LNCaP clone FGC (cell line): ENCODE results near the gene GFOD1.
A peak's percentile ranks its signal among the peaks of the same experiment; 100 is the strongest.

Experiments
- DNase-seq: peaks from one replicate; pipeline ENCODE4 v3.0.0-alpha.2; 2011; ENCODE audit warnings: low read depth
- H3K4me3 ChIP-seq: 2 replicates; pipeline ENCODE4 v1.5.1; 2011; ENCODE audit warnings: mild to moderate bottlenecking, low read depth, low read length, control low read depth
- CTCF ChIP-seq: IDR thresholded peaks from 2 replicates; pipeline ENCODE4 v1.5.1; 2012; ENCODE audit warnings: mild to moderate bottlenecking; ENCODE audit not compliant: control insufficient read depth, insufficient read depth; ENCODE audit errors: extremely low read depth

GFOD1 gene

GRCh38 chr6:13492357-13492756, 5.0 kb upstream of the GFOD1 start:
- TF ChIP-seq CTCF = no peak
- H3K4me3 ChIP-seq = no peak overlapping the region
- DNase-seq = no peak

GRCh38 chr6:13491538-13491937, 4.1 kb upstream of the GFOD1 start:
- no peak overlapping the region for H3K4me3 ChIP-seq
- no peak for TF ChIP-seq CTCF
- DNase-seq = no peak

- TF ChIP-seq CTCF = no peak
- H3K4me3 ChIP-seq = no peak overlapping the region
- no peak for DNase-seq
These were observed 3.0 kb upstream of the GFOD1 start for GRCh38 chr6:13490402-13490801.

- H3K4me3 ChIP-seq = no peak overlapping the region
These were observed 1.5 kb upstream of the GFOD1 start for GRCh38 chr6:13488896-13489237.

GRCh38 chr6:13488015-13488895, 855 bp upstream of the GFOD1 start:
- peak overlapping the region; percentile 41 for H3K4me3 ChIP-seq
- TF ChIP-seq CTCF = no peak
- no peak for DNase-seq

More at GRCh38 chr6:13488896-13489237, 1.5 kb upstream of the GFOD1 start:
- no peak for DNase-seq
- no peak for TF ChIP-seq CTCF

GRCh38 chr6:13486679-13487121, 700 bp downstream of the GFOD1 start:
- peak overlapping the region; percentile 58 for H3K4me3 ChIP-seq
- no peak for TF ChIP-seq CTCF
- no peak for DNase-seq
